GM21529 (cell line): Measurements from ENCODE around the gene ANK3.

Experiments
- ATAC-seq: cut with Tn5 transposase; IDR thresholded peaks from one replicate; pipeline ENCODE4 v1.9.1; 2021; ENCODE audit not compliant: unreplicated experiment

ANK3 gene

DNA sequence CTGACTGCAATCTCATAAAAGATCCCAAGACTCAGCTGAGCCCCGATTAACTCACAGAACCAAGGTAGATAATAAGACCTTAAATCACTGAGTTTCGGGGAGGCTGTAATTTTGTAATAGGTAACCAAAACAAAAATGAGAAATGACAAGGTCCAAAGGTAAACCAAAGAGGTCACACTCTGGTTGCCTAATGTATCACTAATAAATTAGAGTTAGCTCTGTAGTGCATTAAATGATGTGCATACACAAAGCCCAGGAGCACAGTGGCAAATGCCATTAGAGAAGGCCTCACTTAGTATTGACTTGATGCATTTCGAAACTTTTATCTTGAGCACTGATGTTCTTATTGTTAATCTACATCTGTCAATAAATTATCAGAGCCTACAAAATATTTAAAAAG lies 245.6 kb downstream of the ANK3 start:
- ATAC-seq, result no peak

DNA sequence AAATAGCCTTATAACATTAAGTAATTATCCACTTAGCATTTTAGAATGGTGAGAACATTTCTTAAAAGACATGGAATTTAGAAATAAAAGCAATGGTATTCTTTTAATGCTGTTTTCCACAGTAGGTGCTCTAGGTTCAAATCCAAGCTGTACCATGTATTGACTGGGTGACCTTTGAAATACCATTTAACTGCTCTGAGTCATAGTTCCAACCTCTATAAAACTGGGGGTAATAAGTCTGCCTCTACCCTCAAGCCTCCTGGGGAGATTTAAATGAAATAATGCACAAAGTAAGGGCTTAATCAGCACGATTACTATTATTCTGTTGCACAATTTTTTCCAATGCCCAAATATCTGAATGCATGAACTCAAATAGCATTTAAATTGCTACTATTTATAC lies 246.9 kb downstream of the ANK3 start:
- ATAC-seq, result no peak

DNA sequence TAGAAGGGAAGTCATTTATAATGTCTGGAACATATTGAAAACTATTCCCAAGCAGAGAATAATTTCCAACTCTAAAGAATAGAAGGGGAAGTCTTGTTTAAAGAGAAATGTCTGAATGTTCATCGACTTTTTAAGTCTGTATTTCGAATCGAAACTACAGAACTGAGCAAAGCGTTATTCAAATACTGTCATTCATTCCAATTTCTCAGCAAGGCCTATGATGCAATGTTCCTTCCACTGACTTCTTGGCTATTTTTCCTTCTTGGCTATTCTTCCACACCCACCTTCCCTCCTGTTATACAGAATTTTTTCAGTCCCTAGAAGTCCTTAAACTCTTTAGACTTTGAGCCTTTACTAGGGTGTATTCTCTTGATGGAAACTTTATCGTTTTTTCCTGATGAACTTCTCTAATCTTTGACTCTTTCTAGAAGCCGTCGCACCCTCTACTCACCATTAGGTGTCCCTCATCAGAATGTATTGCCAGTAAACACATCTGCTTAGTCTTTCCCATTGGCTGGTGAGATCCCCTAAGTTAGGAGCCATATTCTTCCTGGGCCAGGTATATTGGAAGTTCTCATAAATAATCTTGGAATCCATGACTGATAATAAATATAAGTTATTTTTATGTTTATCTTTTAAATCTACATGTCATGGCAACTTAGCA lies 247.6 kb downstream of the ANK3 start:
- ATAC-seq, result no peak

DNA sequence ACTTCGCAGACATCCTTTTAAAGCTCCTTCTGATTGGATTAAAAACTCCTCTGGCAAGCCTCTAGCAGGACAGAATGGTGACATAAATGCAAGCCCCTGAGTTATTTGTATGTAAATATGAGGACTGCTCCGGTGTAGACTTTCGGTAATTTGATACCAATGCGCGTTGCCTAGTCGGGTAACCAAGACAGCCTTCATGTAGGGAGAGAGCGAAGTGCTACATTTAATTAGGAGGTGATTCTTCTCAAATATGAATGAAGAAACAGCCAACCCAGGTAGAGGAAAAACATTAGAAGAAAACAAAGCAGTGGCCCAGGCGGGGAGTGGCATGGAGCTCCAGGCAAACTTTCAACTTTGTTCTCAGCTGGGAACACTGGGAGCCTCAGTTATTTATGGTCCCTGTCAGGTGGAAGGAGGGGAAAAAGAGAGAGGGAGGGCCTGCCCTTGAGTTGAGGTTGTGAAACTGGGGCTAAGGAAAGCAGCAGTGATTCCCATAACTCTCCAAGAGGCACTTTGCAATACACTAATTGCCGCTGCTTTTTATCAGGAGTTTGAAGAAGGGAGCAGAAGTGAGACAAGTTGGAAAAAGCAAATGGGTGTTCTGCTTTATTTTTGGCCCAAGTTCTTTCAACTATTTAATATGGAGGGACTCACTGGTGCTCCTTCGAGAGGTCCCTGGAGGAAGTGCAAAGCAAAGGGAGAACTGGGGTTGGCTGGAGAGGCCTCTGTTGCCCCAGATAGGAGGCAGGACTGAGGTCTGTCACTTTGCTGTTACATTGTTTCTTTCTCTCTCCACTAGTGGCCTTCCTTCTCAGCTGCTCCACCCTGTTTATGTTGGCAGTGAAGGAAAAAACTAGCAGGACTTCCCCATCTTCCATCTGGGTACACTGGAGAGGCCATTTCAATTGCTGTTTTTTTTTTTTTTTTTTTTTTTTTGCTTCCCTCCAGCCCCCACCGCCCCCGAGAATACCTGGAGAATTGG lies 248.7 kb downstream of the ANK3 start:
- no peak for ATAC-seq

DNA sequence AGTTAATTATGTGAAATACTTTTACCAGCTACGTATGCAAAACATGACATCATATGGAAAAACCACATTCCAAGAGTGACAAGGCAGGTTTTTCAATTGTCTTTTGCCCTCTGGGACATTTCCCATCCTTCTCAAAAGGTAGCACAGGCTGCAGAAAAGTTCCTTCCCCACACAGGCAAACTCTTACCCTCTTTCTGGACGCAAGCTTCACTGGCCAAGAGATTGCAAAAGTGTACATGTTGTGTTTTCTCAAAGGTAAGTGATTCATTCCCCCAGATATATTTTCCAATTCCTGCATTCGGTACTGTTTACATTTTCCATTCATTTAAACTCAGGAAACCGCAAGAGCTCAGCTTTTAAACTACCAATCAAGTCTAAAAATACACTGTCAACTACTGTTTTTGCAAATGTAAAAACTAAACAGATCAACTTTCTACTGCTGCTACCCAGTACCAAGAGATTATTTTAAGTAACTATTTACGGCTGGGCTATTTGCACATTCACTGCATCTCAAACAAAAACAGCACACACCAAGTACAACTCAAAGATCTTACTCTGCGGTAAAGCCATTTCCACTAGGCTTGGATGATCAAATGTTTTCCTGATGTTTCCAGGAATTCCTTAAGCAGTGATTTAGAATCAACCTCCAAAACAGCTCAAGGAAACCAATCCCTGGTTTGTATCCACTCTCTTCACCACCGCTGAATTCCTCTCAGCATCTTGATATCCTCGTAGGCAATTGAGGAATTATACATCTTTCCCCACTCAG lies 249.7 kb downstream of the ANK3 start:
- peak; percentile 42 for ATAC-seq

DNA sequence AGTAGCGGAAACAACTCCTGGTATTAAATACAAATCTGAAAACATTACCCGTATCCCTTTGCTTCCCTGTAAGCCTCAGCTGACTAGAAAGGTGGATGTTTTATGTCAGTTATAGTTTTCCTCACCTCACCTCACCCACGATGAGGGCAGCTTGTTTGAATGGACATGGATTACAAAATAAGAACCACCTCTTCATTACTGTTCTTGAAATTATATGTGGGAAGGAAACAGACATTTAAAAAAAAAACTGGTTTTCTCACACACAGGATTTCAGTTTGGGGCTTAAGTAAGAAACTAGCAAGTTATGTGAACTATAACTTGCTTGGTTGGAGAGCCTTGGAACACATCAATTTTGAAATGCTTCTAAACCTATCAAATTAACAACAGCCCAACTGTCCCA lies 250.4 kb downstream of the ANK3 start:
- ATAC-seq, result no peak

DNA sequence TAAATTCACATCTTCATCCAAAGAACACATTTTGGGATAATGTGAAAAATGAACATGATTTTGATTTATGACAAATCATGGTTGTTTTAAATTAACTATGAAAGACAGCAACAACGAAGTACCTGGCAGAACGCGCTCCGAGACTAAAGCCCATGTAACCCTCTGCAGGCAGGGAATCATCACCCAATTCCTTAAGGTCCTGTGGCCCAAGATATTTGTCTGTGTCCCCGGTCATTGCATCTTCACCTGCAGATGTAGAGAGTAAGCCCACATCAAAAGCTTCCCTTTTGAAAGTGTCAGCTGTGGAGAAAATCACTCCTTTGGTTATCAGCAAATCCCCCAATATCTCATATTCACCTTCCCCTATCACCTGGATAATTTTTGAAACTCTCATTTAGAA lies 250.8 kb downstream of the ANK3 start:
- no peak for ATAC-seq

DNA sequence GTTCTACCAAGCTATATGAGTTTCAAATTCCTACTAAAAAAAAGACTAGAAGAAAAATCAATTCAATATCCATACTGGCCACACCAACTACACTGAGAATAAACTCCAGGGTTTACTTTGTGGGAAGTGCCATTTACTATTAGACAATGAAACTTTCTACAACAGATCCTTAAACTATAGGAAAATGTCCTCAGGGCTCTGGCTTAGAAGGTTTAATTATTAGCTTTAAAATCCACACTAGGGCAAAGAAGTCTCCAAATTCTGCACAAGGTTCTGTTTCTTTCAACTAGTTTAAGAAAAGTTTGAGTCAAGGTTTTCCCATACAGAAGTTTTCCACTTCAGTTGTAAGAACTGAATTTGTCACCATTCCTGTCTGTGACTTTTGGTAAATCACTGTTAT lies 251.6 kb downstream of the ANK3 start:
- no peak for ATAC-seq

DNA sequence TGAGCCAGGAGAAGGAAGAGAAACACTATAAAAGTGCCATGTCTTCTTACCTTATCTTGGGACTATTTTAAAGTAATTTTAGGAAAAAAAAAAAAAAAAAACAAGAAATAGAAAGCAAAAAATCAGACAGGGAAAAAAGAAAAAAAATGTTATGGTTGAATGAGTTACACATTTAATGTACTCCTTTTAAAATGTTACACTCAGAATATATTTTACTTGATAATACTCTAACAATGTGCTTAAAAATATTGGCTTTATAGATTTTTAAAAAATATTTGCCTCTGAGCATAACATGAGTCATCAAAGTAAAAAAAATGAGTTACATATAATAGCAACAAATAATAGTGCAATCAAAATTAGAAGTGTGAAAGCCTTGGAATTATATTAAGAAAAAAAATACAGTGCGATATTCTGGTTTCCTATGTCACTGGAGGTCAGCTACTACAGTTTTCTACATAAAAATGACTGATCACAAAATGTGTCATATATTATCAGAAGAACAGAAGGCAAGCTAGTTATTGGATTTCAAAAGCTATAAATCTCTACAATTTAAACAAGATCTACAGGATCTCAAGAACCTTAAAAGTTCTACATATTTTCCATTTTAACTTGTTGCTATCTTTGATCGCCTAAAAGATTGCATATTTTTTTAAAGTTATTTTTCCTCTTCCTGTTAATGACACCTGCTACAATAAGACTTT lies 252.2 kb downstream of the ANK3 start:
- ATAC-seq, result no peak

DNA sequence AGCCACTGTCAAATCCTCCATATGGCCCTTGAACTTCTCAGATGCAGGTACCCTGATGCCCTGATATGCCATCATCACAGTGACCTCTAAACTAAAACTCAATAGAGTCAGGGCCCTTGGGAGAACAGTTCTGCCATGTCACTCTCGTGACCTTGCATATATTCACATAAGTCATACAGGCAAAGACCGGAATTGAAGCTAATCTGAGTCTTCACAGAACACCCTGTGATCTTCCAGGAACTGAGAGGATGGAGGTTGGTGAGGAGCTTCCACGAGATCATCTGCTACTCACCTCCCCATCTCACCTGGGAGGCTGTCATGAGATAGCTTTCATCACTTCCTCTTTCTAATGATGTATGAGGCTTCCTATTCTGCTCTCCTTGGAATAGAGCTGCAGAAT lies 254.7 kb downstream of the ANK3 start:
- ATAC-seq, result peak; percentile 57

DNA sequence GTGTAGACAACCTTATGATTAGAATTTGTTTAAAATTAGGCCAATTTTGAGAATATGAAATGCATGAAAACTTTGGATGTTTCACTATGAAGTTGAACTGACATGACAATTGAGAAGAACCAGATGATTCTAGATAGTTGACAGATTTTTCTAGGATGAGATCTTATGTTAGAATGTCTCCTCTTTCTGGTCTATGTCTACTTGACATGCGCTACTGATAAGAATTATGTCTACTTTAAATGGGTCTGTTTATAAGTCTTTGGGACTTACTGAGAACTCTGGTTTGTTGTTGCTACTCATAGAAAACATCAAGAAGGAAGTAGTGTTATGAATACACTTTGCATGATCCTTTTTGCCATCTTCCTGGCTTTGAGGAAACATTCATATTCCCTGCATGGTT lies 255.1 kb downstream of the ANK3 start:
- ATAC-seq, result no peak

DNA sequence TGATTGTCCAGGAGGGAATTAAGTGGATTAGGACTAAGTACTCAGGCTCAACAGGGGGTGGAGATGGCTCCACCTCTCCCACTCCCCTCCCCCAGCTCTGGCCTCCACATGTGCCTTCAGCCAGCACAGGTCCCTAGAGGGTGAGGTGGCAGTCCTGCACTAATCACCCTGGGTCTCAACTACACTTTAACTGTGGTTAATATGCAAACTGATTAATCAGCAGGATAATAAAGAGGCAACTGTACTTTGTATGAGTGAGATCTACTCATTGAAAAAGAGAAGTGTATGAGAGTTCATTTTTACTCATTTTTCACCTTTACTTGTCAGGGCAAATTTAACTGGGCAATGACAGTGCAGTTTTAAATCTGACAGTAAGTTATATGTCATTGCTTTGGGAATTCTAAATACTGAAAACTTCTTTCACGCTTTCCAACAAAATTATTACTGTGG lies 259.5 kb downstream of the ANK3 start:
- peak; percentile 51 for ATAC-seq

DNA sequence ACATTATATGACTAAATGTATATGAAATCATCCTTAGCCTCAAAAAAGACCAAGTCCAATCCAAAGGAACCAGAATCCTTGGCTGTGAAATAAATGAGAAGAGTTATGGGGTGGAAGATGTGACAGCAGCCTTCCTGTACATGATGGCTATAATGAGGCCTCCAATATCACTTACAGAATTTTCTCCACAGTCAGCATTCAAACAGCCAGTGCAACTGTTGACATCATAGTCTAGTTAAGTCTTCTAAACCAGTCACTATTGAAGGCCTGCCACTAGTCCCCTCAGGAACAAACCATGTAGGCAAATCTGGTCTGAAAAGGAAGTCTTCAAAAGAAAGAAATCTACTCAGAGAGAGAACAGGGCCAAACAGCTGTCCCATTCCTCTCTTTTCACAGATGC lies 263.8 kb downstream of the ANK3 start:
- ATAC-seq, result no peak

DNA sequence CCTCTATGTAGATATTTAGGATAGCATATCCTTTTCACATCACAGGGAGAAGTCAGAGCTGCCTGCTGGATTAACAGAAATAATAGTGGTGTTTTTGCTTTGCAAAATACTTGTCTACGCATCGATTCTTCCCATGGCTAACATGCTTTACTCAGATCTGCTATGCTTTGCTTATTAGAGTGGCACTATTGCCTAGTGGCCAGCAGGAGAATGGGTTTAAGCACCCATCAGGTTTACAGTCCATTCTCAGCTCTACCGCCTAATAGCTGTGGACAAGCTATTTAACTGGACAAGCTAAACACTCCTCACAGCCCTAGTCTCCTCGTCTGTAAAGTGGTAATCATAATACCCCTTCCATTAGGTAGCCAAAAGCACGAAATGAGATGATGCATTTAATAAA lies 265.1 kb downstream of the ANK3 start:
- ATAC-seq, result no peak

DNA sequence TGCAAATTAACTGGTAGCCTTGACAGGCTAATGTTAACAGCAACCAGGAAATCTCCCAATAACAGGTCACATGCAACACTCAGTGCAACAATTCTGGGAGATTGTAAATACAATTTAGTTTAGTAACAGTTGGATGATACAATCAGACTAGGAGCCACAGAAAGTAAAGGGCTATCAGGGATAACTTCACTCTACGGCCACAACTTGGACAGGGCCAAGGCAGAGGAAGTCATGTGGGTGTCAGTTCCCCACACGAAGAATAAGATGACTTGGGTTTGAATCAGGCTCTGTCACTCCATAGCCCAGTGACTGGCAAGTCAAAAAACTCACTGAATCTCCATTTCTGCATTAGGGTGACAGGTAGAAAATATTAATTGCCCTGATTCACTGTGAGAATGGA lies 266.0 kb downstream of the ANK3 start:
- no peak for ATAC-seq

DNA sequence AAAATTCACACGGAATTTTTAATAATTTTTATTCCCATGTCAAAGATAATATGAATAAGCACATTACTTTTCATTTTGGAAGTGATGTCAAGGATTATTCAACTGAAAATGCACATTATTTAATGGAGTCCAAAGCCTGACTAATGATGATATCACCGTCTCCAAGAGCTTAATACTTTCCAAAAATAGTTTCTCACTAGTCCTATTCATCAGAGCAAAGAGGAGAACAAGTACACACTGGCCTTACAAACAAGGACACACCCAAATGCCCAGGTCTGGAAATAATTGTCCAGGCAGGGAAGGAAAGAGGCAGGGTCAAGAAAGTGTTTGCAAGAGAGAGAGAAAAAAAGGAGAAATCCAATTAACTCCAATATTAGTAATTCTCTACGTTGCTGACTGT lies 266.5 kb downstream of the ANK3 start:
- no peak for ATAC-seq

DNA sequence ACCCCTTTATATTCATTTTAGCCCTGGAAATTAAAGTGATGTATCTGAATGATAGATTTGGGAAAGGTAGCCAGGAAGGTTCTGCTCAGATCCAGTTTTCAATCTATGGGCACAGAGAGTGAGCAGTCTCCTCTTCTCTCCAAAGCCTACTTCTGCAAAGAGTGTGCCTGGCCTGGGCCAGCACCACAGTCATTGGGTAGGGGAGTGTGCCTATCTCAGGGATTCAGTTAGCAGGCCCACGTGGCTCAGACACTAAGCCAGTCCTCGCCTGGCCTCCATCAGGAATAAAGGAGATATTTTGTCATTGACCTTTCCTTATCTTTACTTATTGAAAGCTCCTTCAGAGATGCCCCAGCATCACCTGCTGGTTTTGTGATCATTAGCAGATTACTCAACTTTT lies 267.5 kb downstream of the ANK3 start:
- ATAC-seq, result no peak

DNA sequence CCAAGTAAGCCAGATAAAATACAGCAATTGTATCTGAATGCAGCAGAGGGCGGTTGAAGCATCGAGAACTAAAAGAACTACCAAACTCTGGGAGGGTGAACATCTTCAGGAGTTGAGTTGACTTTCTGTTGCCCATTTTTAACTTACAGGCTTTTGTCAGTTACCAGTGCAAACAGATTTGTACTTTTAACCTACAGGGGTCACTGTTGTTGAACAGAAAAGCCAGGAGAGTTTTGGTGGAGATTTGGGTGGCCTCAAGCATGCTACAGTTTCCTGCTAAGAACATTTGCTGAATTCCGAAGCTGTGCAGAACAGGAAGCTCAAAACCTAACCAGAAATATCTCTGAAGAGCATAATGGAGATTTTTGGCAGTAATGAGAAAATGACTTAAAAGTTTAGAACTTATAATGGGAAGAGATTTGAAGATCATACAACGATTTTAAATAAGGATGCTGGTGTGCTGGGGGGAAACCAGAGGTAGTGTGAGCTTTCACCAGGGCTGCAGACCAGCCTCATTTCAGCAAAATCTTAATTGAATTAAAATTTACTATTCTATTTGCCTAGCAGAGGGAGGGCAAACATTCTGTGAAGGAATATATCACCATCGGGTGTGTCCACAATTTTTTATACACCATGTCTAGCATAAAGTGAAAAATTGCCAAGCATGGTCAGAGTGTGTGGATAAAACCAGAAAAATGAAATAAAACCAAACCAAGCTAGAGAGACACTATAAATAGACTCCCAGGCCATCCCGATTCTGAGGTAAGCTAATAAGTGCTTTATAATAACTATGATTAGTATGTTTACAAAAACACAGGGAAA lies 274.7 kb downstream of the ANK3 start:
- ATAC-seq, result peak; percentile 81

DNA sequence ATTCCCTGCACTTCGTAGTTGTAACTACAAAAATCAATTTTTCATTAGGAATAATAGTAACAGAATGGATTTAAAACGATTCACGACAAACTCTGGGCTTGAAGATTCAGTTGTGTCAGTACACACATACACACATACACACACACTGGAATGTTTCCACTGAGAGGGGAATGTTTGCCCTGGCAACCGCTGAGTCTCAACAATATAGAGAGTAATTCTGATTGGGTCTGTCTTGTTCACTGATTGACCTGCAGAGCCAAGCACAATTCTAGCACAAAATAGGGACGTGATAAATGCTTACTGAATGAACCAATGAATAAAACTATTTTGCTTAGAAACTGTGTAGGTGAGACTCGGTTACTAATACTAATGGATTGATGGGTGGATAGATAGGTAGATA lies 278.9 kb downstream of the ANK3 start:
- ATAC-seq, result no peak

DNA sequence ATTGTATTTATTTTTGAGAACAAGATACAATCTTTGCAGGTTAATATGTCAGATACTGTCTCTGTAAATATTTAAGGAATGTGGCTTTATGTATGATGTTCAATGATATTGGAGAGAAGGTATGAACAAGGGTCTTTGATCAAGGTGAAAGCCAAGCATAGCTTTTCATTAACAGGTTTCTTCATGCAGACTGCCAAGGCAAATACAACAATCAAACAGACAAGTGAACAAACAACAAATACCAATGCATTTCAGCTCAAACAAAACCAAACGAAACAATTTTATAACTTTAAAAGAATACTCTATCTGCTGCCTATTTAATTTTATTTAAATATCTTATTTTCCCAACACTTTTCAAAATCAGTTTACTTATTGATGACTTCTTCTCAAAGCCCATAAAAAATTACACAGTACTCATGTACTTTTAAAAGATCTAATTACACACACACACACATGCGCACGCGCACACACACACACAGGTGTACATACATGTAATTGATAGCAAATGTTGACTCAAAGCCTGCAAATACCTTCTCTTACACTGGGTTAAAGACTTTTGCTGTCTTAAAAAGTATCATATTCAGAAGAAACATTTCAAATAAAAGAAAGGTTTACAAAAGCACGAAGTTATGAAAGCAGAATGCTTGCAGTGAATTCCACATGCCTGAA lies 282.2 kb downstream of the ANK3 start:
- ATAC-seq, result no peak
